Adrenal gland (tissue), 12 donors: ENCODE results near the gene ZBTB49. TPM values are rescaled to one million over a fixed set of nuclear protein-coding genes. Genes with fewer than 3 reads are reported as not detected.
"Not testable (repeated sequence)": the region's sequence is repeated elsewhere in the genome, so short reads cannot be mapped to it uniquely, and the experiment has no call there.

Experiments used
- DNase-seq, 7 donors: peaks; one replicate each; pipeline ENCODE4 v3.0.0-alpha.2; 2019 to 2020
- H3K27ac ChIP-seq, 5 donors: fragments of 200-600 bp; sonication (generic) in 4 of 5; 1 replicate in 3 of 5; 2 replicates in 2 of 5; pipeline versions ENCODE4 v1.5.1 to v1.8.0; 2016 to 2020; ENCODE audit warnings: mild to moderate bottlenecking in 1 of 5
- H3K27me3 ChIP-seq: fragments of 200-600 bp; 2 replicates; pipeline ENCODE4 v1.8.0; 2021
- H3K36me3 ChIP-seq, 2 donors: fragments of 200-600 bp; replicated peaks in 1 of 2; 1 replicate in 1 of 2; 2 replicates in 1 of 2; pipeline versions ENCODE4 v1.5.1 to v1.8.0; 2018 to 2022
- H3K4me1 ChIP-seq, 2 donors: fragments of 200-600 bp; replicated peaks in 1 of 2; 1 replicate in 1 of 2; 2 replicates in 1 of 2; pipeline versions ENCODE4 v1.5.1 to v1.8.0; 2018 to 2021
- H3K4me3 ChIP-seq, 4 donors: fragments of 200-600 bp; sonication (generic) in 3 of 4; one replicate each; pipeline ENCODE4 v1.5.1; 2016 to 2018
- H3K9me3 ChIP-seq, 3 donors: fragments of 200-600 bp; sonication (generic) in 1 of 3; replicated peaks in 1 of 3; 1 replicate in 2 of 3; 2 replicates in 1 of 3; pipeline versions ENCODE4 v1.5.1 to v1.8.0; 2016 to 2021
- POLR2A ChIP-seq, 2 donors: fragments of 450-650 bp; IDR thresholded peaks; one replicate each; pipeline ENCODE4 v1.6.1; 2017; ENCODE audit warnings: antibody characterized with exemption in 2 of 2, mild to moderate bottlenecking in 2 of 2, moderate library complexity in 1 of 2
- WGBS, 4 donors: extraction: QIAGEN DNeasy Blood & Tissue Kit in 2 of 4; methylation state at CpG; one replicate each; pipeline versions ENCODE4 v1.1.5 to v1.1.7; 2013 to 2017; 5-methylcytosine and 5-hydroxymethylcytosine counted together
- intact Hi-C, 2 donors: fragments of 100-400 bp; cut with DNase I; formaldehyde crosslinking; loops; one replicate each; pipeline versions ENCODE4 v1.14.1 to v1.15.0; 2022 to 2023
- polyA plus RNA-seq, 3 donors: library from polyadenylated mRNA; stranded (reverse); fragments of 200-250 nt in 2 of 3; fragments of 350-450 nt in 1 of 3; fragmentation: Illumina TruSeq in 1 of 3; extraction: RNeasy Lipid Tissue Mini Kit (QIAGEN cat#74804) in 1 of 3; gene quantifications; one replicate each; pipeline ENCODE4 v1.2.3, GENCODE V29; 2013 to 2014
- total RNA-seq, 9 donors: library from RNA; depleted of rRNA in 4 of 9; stranded (reverse); fragments of >200 nt in 4 of 9; fragments of 120-200 nt in 1 of 9; fragmentation: NEBNext Ultra II Directional in 1 of 9; extraction: Animal tissue kit (Norgen Biotek cat#: 25700) in 1 of 9; gene quantifications; one replicate each; pipeline versions ENCODE4 v1.1.0 to v1.2.4, GENCODE V29; 2013 to 2023
- TF ChIP-seq, protein P1 (sequence below), 6 experiments: fragments of 450-650 bp in 4 of 6; fragments of 200-600 bp in 2 of 6; sonication (generic) in 1 of 6; IDR thresholded peaks; 1 replicate in 5 of 6; 2 replicates in 1 of 6; pipeline versions ENCODE4 v1.5.1 to v1.8.0; 2016 to 2021; ENCODE audit warnings: antibody characterized with exemption in 6 of 6, mild to moderate bottlenecking in 2 of 6, moderate library complexity in 1 of 6
- donor health status: healthy with polysubstance abuse.
- donor health status: Bipolar disorder and iron deficiency.
- donor health status: DM: yes; HTN: yes; CAD: no.
- donor health status: DM: no; HTN: no; CAD: no.
- donor health status: DM: no; HTN: no; CAD: no.
- donor health status: DM: yes; HTN: yes; CAD: no.

Gene ZBTB49
- total and polyA plus RNA-seq, 12 donors: 3.3 to 7.2 (median 4.7) TPM

- TF ChIP-seq, protein P1, sequence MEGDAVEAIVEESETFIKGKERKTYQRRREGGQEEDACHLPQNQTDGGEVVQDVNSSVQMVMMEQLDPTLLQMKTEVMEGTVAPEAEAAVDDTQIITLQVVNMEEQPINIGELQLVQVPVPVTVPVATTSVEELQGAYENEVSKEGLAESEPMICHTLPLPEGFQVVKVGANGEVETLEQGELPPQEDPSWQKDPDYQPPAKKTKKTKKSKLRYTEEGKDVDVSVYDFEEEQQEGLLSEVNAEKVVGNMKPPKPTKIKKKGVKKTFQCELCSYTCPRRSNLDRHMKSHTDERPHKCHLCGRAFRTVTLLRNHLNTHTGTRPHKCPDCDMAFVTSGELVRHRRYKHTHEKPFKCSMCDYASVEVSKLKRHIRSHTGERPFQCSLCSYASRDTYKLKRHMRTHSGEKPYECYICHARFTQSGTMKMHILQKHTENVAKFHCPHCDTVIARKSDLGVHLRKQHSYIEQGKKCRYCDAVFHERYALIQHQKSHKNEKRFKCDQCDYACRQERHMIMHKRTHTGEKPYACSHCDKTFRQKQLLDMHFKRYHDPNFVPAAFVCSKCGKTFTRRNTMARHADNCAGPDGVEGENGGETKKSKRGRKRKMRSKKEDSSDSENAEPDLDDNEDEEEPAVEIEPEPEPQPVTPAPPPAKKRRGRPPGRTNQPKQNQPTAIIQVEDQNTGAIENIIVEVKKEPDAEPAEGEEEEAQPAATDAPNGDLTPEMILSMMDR (IDR thresholded peaks at IDR 0.05): no peak
- TF ChIP-seq POLR2A (IDR thresholded peaks at IDR 0.05): no peak
- H3K27ac ChIP-seq: no peak overlapping the region
- no peak for DNase-seq
- H3K9me3 ChIP-seq: no peaks in the 10 kb centered on the region
- intact Hi-C loops: loop anchor here (5.0 kb wide), 3 partner anchors 38 to 83 kb away; partner anchors contain the start of genes LYAR (in 1 of the 2) and ZBTB49 (in 1 of the 2)
- no peaks in the 10 kb centered on the region for H3K36me3 ChIP-seq
- WGBS, 4 donors: 74 to 81% (median 78%) methylated on average over 11 of the region's 11 CpGs
- H3K4me1 ChIP-seq: peaks cover 0 to 4% of the 10 kb centered on the region in 2 donors
- no peaks in the 10 kb centered on the region for H3K27me3 ChIP-seq
- H3K4me3 ChIP-seq: no peak overlapping the region
Observed at GRCh38 chr4:4254199-4254598, 35.9 kb upstream of the ZBTB49 start.

- Histone ChIP-seq H3K36me3 (no peaks in the 10 kb centered on the region), H3K27me3 (no peaks in the 10 kb centered on the region), H3K4me3 (no peak overlapping the region), H3K27ac (no peak overlapping the region), H3K4me1 (peaks cover 0 to 4% of the 10 kb centered on the region in 2 donors), H3K9me3 (no peaks in the 10 kb centered on the region)
- WGBS, 4 donors: 57 to 73% (median 67%) methylated on average over 6 of the region's 6 CpGs
- intact Hi-C loops: loop anchor here (5.0 kb wide), 3 partner anchors 38 to 83 kb away; partner anchors contain the start of genes LYAR (in 1 of the 2) and ZBTB49 (in 1 of the 2)
- DNase-seq: no peak
- no peak for TF ChIP-seq POLR2A (IDR thresholded peaks at IDR 0.05)
- TF ChIP-seq, protein P1 (IDR thresholded peaks at IDR 0.05): no peak
Observed at GRCh38 chr4:4254666-4255065, 35.4 kb upstream of the ZBTB49 start.

GRCh38 chr4:4256799-4257198 is 33.3 kb upstream of the ZBTB49 start:
- no peaks in the 10 kb centered on the region for H3K27me3 ChIP-seq
- TF ChIP-seq POLR2A (IDR thresholded peaks at IDR 0.05): no peak
- TF ChIP-seq, protein P1 (IDR thresholded peaks at IDR 0.05): no peak
- peaks cover 0 to 4% of the 10 kb centered on the region in 2 donors for H3K4me1 ChIP-seq
- H3K4me3 ChIP-seq: no peak overlapping the region
- no peak for DNase-seq
- no peak overlapping the region for H3K27ac ChIP-seq
- no peaks in the 10 kb centered on the region for H3K9me3 ChIP-seq
- 70 to 79% (median 76%) methylated on average over 9 to 10 of the region's 10 CpGs for WGBS, 4 donors
- no peaks in the 10 kb centered on the region for H3K36me3 ChIP-seq
- intact Hi-C loops: no loop called here

DNA sequence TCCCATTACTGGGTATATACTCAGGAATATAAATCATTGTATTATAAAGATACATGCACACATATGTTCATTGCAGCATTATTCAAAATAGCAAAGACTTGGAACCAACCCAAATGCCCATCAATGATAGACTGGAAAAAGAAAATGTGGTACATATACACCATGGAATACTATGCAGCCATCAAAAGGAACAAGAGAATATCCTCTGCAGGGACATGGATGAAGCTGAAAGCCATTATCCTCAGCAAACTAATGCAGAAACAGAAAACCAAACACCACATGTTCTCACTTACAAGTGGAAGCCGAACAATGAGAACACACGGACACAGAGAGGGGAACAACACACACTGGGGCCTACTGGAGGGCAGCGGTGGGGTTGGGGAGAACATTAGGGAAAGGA is 32.3 kb upstream of the ZBTB49 start:
- intact Hi-C loops, H3K27me3 ChIP-seq, H3K9me3 ChIP-seq, H3K4me3 ChIP-seq, H3K27ac ChIP-seq, DNase-seq, H3K4me1 ChIP-seq, H3K36me3 ChIP-seq: not testable (repeated sequence)
- WGBS, 4 donors: 78 to 100% (median 95%) methylated on average over 3 of the region's 3 CpGs

- no peak for TF ChIP-seq POLR2A (IDR thresholded peaks at IDR 0.05)
- TF ChIP-seq, protein P1 (IDR thresholded peaks at IDR 0.05): no peak
- 42 to 55% (median 48%) methylated on average over 9 of the region's 9 CpGs for WGBS, 4 donors
- no peaks in the 10 kb centered on the region for H3K36me3 ChIP-seq
- no peak overlapping the region for H3K4me3 ChIP-seq
- H3K9me3 ChIP-seq: no peaks in the 10 kb centered on the region
- H3K4me1 ChIP-seq: no peaks in the 10 kb centered on the region
- no peaks in the 10 kb centered on the region for H3K27me3 ChIP-seq
- intact Hi-C loops: no loop called here
- no peak for DNase-seq
- H3K27ac ChIP-seq: no peak overlapping the region
Observed at GRCh38 chr4:4259484-4260100, 30.5 kb upstream of the ZBTB49 start.
